GM06990 (cell line): ENCODE results near the gene CHRNG.

ENCODE experiments used
- DNase-seq: peaks from one replicate; pipeline ENCODE4 v3.0.0-alpha.2; 2011; ENCODE audit not compliant: insufficient read length; ENCODE audit errors: extremely low read depth
- H3K27me3 ChIP-seq: replicated peaks from 2 replicates; pipeline ENCODE4 v1.6.0; 2011; ENCODE audit warnings: low read length; ENCODE audit not compliant: control insufficient read depth, insufficient read depth
- H3K36me3 ChIP-seq: 2 replicates; pipeline ENCODE4 v1.5.1; 2011; ENCODE audit warnings: low read length; ENCODE audit not compliant: control insufficient read depth, insufficient read depth
- H3K4me3 ChIP-seq: replicated peaks from 2 replicates; pipeline ENCODE4 v1.5.1; 2011; ENCODE audit warnings: low read depth, mild to moderate bottlenecking, control low read depth, low read length
- TF ChIP-seq, protein P1 (sequence below): IDR thresholded peaks from 2 replicates; pipeline ENCODE4 v1.5.1; 2011; ENCODE audit warnings: low read length, control low read depth, mild to moderate bottlenecking, inconsistent platforms; ENCODE audit not compliant: insufficient read depth, poor library complexity, severe bottlenecking

The CHRNG gene

DNA sequence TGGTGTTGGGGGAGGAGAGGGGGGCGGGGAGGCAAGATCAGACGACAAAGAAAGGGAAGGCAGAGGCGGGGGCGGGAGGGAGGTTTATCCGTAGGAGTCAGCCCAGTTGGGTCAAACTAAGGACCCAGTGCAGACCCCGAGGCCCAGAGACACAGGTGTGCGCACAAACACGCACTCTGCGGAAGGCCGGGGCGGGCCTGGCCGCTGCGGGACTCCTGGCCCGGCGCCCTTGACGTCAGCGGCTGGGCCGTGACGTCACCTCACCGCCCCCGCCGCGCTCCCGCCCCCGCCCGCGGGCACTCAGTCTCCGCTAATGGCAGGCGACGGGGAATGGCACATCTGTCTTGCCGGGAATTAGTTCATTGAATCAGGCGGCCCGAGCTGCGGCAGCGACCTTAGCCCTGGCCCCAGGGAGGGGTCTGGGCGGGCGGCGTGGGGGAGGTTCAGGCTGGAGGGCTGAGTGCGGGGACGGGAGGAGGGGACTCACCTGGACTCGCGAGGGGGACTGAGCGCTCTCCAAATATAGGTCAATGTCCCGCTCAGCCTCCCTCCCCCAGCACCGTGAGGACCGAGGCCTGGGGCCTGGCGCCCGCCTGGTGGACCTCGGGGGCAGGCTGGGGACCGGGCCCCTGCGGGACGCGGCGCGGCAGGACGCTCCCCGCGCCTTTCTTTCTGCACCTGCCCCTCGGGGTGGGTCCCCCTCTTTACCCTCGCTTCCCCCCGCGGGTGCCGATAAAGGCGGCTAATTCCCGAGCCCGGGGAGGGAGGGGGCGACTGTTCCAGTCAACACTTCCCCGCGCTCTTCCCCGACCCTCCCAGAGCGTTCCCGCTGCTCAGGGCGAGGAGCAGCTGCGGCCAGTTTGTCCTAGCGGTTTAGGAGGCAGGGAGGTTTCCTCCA is 36.3 kb upstream of the CHRNG start:
- TF ChIP-seq, protein P1, sequence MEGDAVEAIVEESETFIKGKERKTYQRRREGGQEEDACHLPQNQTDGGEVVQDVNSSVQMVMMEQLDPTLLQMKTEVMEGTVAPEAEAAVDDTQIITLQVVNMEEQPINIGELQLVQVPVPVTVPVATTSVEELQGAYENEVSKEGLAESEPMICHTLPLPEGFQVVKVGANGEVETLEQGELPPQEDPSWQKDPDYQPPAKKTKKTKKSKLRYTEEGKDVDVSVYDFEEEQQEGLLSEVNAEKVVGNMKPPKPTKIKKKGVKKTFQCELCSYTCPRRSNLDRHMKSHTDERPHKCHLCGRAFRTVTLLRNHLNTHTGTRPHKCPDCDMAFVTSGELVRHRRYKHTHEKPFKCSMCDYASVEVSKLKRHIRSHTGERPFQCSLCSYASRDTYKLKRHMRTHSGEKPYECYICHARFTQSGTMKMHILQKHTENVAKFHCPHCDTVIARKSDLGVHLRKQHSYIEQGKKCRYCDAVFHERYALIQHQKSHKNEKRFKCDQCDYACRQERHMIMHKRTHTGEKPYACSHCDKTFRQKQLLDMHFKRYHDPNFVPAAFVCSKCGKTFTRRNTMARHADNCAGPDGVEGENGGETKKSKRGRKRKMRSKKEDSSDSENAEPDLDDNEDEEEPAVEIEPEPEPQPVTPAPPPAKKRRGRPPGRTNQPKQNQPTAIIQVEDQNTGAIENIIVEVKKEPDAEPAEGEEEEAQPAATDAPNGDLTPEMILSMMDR: no peak
- no peaks in the 10 kb centered on the region for H3K36me3 ChIP-seq
- peaks cover 4% of the 10 kb centered on the region for H3K27me3 ChIP-seq
- DNase-seq: no peak
- no peak overlapping the region for H3K4me3 ChIP-seq

- DNase-seq: no peak
- TF ChIP-seq, protein P1: no peak
- Histone ChIP-seq H3K36me3 (no peaks in the 10 kb centered on the region), H3K4me3 (no peak overlapping the region), H3K27me3 (peaks cover 4% of the 10 kb centered on the region)
Observed at GRCh38 chr2:232503809-232504323, 35.6 kb upstream of the CHRNG start.

DNA sequence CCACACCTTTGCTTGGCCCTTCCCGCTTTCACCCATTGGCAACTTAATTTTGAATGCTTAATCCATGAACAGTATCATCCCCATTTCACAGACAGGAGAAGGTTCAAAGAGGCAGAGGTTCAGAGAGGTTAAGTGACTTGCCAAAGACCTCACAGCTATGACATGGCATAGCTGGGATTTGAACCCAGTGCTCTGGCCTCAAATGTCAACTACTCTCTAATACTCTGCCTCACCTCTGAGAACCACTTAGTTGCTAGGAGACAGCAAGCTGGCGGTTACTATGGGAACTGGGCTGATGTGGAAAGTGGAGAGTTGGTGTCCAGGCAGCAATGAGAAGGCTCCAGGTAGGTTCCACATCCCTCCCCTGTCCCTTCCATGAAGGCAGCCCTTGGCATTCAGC is 35.1 kb upstream of the CHRNG start:
- DNase-seq: no peak
- Histone ChIP-seq H3K36me3 (no peaks in the 10 kb centered on the region), H3K27me3 (peaks cover 4% of the 10 kb centered on the region), H3K4me3 (no peak overlapping the region)
- TF ChIP-seq, protein P1: no peak

DNA sequence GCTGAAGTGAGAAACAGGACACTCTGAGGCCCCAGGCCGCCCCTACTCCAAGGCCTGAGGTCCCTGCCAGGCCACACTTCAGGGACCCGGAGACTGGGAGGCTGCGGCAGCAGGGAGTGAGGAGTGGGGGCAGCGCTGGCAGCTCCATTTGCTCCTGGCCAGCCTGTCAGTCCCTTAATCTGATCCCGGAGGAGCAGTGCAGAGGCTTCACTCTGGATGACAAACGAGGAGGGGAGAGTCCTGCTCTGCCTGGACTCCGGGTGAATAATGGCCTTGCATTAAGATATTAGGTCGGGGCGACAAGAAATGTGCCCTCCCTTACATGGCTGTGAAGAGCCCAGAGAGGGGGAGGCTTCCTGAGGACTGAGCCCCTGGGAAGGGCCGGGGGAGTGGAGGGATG is 33.6 kb upstream of the CHRNG start:
- TF ChIP-seq, protein P1: no peak
- H3K27me3 ChIP-seq: peaks cover 4% of the 10 kb centered on the region
- no peak overlapping the region for H3K4me3 ChIP-seq
- no peak for DNase-seq
- no peaks in the 10 kb centered on the region for H3K36me3 ChIP-seq

DNA sequence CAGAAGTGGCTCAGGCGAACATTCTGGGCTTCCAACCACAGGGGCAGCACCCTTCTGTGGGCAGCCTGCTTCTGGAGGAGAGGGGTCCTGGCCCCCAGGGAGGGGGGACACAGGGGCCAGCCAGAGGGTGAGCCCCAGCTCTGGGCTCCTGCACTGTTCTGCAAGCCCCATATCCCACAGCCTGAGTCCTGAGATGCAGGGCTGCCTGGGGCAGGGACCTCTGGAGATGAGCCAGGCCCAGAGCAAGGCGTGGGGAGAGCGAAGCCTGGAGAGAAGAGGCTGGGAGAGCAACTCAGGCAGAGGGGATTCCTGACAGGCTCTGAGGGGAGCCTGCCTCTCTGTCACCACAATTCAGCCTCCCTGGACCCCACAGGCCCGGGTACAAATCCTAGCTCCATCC is 32.8 kb upstream of the CHRNG start:
- Histone ChIP-seq H3K27me3 (peaks cover 5% of the 10 kb centered on the region), H3K4me3 (no peak overlapping the region), H3K36me3 (no peaks in the 10 kb centered on the region)
- DNase-seq: no peak
- TF ChIP-seq, protein P1: no peak
